Activated naive CD8-positive, alpha-beta T cell treated with anti-CD3 and anti-CD28 coated beads, Interleukin-2, amount 50 U/mL, for 16 hours (primary cell): Measurements from ENCODE around the gene YDJC.
"Not testable (repeated sequence)": the region's sequence is repeated elsewhere in the genome, so short reads cannot be mapped to it uniquely, and the experiment has no call there.

Experiments
- DNase-seq: peaks from one replicate; pipeline ENCODE4 v3.0.0-alpha.2; 2020; ENCODE audit warnings: low read depth, low spot score

The YDJC gene

DNA sequence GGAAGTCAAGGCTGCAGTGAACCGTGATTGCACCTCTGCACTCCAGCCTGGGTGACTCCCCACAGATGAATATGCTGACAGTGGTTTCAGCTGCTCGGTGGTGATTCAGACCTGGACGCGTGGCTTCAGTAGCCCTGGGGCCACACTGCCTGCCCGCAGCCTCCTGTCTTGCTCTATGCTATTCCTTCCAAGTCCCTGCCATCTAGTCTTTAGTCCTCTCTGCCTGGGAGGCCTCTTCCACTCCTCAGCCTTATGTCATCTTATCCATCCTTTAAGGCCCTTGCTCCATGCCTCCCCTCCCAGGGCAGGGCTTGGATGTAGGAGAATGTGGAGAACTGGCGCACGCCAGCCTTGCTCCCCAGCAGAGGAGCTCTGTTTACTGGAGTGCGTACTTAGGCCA, 23.0 kb downstream of the YDJC start:
- no peak for DNase-seq

DNA sequence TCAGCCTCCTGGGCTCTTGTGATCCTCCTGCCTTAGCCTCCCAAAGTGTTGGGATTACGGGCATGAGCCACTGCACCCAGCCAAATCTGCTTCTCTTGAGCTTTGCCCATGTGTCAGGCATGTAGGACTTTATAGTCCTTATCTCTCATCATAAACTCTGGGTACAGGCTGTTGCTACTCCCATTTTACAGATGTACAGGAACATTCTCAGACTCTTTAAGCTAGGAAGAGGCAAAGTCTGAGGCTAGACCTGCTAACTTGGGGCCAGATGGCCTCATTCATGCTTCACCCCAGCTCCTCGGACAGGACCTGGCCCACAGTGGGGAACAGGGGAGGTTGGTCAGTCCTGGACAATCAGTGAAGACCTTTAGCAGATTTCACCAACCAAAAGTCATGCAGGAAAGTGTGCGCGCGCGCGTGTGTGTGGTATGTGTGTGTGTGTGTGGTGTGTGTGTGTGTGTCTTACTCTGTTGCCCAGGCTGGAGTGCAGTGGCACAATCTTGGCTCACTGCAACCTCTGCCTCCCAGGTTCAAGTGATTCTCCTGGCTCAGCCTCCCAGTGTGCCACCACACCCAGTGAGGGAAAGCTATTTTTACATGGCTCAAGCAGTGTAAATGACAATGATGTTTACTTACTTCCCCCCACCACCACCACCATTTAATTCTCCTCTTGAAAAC, 23.8 kb downstream of the YDJC start:
- no peak for DNase-seq

DNA sequence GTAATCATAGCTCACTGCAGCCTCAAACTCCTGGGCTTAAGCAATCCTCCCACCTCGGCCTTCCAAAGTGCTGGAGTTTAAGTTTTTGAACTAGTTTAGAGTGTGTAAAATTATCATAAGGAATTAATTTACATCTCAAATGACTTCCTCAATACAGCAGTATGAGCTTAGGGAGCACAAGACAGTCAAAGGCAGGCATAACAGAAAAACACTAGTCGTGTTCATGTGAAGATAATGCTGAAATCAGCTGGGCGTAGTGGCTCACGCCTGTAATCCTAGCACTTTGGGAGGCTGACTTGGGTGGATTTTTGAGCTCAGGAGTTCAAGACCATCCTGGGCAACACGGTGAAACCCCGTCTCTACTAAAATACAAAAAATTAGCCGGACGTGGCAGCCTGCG, 25.8 kb downstream of the YDJC start:
- DNase-seq = no peak

DNA sequence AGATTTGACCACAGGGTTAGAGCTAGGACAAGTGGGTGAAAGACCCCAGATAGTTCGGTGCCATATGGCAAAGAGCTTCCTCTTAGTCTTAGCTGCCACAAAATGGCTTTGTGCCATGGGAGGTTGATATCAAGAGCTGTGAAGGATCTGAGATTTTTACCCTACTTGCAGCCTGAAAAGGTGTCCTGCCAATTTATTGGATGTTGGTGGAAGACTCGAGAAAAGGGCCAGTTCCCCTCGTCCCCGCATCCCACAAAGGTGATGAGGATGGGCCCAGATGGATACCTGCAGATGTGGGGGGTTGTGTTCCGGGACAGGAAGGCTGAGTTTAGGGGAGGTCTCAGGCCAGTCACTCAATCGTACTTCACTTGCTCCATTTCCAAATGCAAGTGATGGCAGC, 27.2 kb downstream of the YDJC start:
- no peak for DNase-seq

- DNase-seq = no peak
These were observed 30.5 kb downstream of the YDJC start for GRCh38 chr22:21599053-21599893.

DNA sequence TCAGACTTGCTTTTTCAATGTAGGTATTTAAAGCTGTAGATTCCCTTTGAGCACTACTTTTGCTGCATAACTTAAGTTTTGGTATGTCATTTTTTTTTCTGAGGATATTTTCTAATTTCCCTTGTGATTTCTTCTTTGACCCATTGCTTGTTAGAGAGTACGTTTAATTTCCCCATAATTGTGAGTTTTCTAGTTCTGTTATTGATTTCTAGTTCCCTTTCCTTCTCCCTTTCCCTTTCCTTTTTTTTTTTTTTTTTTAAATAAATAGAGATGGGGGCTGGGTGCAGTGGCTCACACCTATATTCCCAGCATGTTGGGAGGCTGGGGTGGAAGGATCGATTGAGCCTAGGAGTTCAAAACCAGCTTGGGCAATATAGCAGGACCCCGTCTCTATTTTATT, 31.5 kb downstream of the YDJC start:
- DNase-seq = no peak

DNA sequence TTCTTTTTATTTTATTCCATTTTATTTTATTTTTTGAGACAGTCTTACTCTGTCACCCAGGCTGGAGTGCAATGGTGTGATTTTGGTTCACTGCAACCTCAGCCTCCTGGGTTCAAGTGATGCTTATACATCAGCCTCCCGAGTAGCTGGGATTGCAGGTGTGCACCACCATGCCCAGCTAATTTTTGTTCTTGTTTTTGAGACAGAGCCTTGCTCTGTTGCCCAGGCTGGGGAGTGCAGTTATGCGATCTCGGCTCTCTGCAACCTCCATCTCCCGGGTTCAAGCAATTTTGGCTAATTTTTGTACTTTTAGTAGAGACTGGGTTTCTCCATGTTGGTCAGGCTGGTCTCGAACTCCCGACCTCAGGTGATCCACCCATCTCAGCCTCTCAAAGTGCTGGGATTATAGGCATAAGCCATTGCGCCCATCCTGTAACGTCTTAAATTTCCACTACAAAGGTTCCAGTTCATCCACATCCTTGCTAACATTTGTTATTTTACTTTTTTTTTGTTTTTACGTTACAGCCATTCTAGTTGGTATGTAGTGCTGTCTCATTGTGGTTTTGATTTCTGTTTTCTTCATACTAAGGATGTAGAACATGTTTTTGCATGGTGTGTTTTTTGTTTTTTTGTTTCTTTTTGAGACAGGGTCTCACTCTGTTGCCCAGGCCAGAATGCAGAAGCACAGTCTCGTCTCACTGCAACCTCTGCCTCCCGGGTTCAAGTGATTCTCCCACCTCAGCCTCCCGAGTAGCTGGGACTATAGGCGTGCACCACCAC, 33.3 kb downstream of the YDJC start:
- DNase-seq = not testable (repeated sequence)

DNA sequence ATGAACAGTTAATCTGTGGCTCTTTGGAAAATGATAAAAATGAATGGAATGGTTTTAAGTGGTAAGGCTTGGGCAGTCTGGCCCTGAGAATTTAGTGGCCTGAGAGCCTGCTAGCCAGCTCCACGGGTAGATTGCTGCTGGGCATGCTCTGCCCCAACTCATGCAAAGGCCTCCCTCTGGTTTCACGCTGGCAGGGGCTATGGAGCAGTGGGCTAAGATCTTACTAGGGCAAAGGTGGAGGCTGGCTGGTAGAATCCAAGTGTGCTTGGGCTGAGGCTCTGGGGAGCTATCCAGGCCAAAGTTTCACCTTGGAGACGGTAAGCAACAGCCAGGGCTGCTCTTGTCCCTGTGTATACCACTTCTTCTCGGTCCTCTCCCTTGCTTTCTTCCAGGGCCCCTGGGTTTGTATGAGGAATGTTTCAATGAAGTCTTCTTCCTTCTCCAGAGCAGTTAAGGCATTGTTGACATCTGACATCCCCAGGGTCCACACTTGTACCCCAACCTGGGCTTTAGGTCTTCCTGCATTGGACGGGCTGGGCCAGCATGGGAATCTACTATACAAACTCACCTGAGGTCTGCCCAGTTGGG, 34.9 kb downstream of the YDJC start:
- DNase-seq = no peak

DNA sequence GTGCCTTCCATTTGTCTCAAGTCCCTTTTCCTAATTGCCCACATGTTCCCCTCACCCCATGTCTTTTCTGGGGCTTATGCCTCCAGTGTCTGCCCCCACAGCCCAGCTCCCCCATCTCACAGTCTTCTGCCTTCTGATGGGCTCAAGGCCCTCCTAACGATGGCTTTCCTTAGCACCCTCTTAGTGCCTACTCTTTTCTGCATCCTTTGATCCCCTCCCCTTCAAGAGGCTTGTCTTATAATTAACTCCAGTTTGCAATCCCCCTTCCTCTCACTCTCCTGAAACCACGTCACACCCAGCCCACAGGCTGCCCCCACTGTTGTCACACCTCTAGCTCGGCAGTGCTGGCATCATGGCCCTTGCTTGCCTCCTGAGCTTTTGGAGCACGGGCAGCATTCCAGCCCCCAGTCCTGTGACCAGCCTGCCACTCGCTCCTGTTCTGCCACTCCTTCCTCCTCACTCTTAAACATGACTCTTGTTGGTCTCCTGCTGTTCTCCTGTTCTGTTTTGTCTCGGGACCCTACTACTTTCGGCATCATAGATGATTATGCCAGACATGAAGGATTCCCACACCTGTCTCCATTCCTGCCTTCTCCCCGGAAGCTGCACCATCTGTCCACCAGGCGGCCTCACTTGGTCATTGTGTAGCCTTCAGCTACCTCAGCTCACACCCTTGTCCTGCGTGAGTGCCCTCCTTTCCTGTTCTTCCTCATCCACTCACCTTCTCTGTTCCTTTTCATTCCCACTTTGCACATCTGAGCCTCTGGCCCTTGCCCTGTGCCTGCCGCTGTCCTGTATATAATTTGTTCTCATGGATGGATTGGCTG, 36.2 kb downstream of the YDJC start:
- no peak for DNase-seq

- no peak for DNase-seq
These were observed 37.4 kb downstream of the YDJC start for GRCh38 chr22:21592422-21592821.

- DNase-seq = no peak
These were observed 38.1 kb downstream of the YDJC start for GRCh38 chr22:21591695-21592094.

DNA sequence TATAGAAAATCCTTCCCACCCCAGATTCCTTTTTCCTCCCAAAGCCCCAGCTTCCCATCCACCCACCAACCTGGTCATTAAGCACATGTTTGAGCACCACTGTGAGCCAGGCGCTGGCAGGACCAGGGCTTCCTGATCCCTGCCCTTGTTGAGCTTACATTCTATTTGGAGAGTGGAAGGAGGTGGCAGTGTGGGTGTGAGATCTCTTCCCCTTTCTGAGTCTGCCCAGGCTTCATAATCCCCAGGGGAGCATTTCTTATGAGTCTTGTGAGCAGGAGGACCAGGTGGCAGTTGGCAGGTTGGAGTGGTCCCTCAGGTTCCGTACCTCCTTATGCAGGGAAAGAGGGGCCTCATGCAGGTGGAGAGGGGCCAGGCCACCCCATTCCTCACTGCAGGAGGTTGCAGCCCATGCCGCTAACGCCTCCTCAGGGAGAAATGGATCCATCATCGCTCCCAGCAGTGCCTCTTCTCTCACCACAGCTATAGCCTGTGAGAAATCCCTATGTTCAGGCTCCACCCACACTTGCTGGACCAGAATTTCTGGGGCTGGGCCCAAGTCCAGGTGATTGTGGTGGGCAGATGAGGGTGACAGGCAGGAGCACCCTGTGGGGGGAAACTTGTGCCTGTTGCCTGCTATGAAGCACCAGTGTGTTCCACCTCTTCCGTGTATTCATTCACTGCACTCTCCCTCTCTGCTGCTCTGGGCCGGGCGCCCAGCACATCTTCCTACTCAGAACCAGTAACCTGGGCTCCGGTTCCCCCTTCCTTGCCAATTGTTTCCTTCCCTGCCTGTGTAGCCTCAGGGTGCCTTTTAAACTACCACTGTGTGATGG, 38.8 kb downstream of the YDJC start:
- no peak for DNase-seq

DNA sequence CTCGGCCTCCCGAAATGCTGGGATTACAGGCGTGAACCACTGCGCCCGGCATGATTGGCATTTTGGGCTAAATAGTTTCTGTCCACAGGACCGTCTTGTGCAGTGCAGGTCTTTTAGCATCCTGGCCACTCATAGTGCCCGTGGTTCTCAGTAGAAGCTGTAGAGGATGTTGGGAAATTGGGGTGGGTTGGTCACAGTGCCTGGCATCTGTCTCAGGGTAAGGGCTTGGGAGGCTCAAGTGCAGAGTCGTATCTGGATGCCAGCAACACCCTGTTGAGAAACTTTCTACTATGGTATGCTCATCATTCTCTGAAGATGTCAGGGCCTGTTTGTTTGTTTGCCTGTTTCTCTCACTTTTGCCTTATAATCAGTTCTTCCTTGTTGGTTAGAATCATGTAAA, 40.4 kb downstream of the YDJC start:
- no peak for DNase-seq

- no peak for DNase-seq
These were observed 41.8 kb downstream of the YDJC start for GRCh38 chr22:21587803-21588611.

GRCh38 chr22:21585389-21585788, 44.4 kb downstream of the YDJC start:
- no peak for DNase-seq

GRCh38 chr22:21582801-21583740, 46.8 kb downstream of the YDJC start:
- no peak for DNase-seq

- DNase-seq = not testable (repeated sequence)
These were observed 48.7 kb downstream of the YDJC start for GRCh38 chr22:21581009-21581713.

DNA sequence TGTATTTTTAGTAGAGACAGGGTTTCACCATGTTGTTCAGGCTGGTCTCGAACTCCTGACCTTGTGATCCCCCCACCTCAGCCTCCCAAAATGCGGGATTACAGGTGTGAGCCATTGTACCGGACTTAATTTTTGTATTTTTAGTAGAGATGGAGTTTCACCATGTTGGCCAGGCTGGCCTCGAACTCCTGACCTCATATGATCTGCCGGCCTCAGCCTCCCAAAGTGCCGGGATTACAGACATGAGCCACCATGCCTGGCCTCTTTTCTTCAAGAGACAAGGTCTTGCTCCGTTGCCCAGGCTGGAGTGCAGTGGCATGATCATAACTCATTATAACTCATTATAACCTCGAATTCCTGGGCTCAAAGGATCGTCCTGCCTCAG, 49.2 kb downstream of the YDJC start:
- not testable (repeated sequence) for DNase-seq
